Transverse colon (tissue), 3 donors: ENCODE measurements around the gene ZMIZ2.

Source experiments
- CTCF ChIP-seq, 5 experiments: fragments of 200-600 bp in 3 of 5; fragments of 450-650 bp in 2 of 5; sonication (generic) in 3 of 5; IDR thresholded peaks; 1 replicate in 2 of 5; 2 replicates in 3 of 5; pipeline ENCODE4 v1.5.1; 2016 to 2017; ENCODE audit warnings: antibody characterized with exemption in 5 of 5, inconsistent platforms in 3 of 5, mild to moderate bottlenecking in 2 of 5, moderate library complexity in 1 of 5
- POLR2A ChIP-seq: fragments of 450-650 bp; IDR thresholded peaks from one replicate; pipeline ENCODE4 v1.6.1; 2016; ENCODE audit warnings: antibody characterized with exemption, mild to moderate bottlenecking, moderate library complexity

GRCh38 chr7:44782460-44782859 lies 33.8 kb downstream of the ZMIZ2 start:
- TF ChIP-seq CTCF (IDR thresholded peaks at IDR 0.05) (no peak), POLR2A (no peak)
